Amygdala (tissue), 56 donors: ENCODE data around the gene ZBED4.

Experiments
- DNase-seq, 56 donors: peaks; one replicate each; lab custom pipeline; 2025; lab: John Stamatoyannopoulos, UW

The ZBED4 gene

DNA sequence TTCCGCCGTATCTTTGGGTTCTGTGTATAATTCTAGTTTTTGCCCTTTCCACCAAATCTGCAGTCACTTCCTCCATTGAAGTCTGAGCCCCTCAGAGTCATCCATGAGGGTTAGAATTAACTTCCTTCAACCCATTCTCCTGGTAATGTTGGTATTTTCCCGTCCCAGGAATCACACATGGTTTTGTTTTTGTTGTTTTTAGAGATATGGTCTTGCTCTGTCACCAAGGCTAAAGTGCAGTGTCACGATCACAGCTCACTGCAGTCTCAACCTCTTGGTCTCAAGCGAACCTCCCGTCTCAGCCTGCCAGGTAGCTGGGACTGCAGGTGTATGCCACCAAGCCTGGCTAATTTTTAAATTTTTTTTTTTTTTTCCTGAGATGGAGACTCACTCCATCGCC lies 18.7 kb downstream of the ZBED4 start:
- DNase-seq, result no peak

- no peak for DNase-seq
These were observed 19.7 kb downstream of the ZBED4 start for GRCh38 chr22:49873228-49873940.

DNA sequence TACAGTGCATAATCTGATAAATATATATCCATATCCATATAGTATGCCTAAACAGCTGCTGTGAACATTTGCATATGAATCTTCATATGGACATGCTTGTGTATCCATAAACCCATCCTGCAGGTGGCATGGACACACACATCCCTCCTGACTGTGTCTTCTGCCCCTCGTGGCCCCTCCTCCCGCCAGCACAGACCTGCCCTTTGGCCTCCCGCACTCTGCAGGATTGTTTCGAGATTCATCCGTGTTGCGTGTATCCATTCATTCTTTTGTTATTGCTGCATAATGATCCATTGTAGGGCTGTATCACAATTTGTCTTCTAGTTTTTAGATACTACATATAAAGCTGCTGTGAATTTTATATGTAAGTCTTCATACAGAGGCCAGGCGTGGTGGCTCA lies 24.0 kb downstream of the ZBED4 start:
- no peak for DNase-seq

DNA sequence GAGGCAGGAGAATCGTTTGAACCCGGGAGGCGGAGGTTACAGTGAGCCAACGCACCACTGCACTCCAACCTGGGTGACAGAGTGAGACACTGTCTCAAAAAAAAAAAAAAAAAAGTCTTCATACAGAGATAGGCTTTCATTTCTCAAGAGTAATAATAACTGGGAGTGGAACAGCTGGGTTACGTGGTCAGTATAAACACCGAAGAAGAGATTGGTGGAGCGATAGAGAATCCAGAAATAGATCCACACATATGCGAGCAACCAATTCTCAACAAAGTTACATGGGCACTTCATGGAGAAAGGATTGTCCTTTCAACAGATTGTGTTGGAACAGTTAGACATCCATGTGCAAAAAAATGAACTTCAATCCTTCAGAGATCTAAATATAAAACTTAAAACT lies 24.6 kb downstream of the ZBED4 start:
- no peak for DNase-seq

GRCh38 chr22:49879871-49880270 lies 26.2 kb downstream of the ZBED4 start:
- DNase-seq, result no peak

- no peak for DNase-seq
These were observed 26.6 kb downstream of the ZBED4 start for GRCh38 chr22:49880281-49880680.

GRCh38 chr22:49881856-49882255 lies 28.2 kb downstream of the ZBED4 start:
- DNase-seq, result no peak

- peak in 1 of 56 donors; percentile 27 for DNase-seq
These were observed 29.1 kb downstream of the ZBED4 start for GRCh38 chr22:49882519-49883293.

GRCh38 chr22:49883294-49883640 lies 29.6 kb downstream of the ZBED4 start:
- no peak for DNase-seq

GRCh38 chr22:49884075-49884474 lies 30.4 kb downstream of the ZBED4 start:
- DNase-seq, result no peak

- DNase-seq, result no peak
These were observed 31.0 kb downstream of the ZBED4 start for GRCh38 chr22:49884503-49885260.

DNA sequence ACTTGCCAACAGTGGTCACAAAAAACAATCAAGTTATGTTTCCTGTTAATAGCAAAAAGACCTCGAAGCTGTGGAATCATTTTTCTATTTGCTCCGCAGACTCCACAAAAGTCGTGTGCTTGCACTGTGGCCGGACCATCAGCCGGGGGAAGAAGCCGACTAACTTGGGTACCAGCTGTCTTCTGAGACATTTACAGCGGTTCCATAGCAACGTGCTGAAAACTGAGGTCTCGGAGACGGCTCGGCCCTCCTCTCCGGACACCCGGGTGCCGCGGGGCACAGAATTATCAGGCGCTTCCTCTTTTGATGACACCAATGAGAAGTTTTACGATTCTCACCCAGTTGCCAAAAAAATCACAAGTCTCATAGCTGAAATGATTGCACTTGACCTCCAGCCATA lies 31.6 kb downstream of the ZBED4 start:
- DNase-seq, result no peak

- DNase-seq, result no peak
These were observed 32.2 kb downstream of the ZBED4 start for GRCh38 chr22:49885881-49886280.

DNA sequence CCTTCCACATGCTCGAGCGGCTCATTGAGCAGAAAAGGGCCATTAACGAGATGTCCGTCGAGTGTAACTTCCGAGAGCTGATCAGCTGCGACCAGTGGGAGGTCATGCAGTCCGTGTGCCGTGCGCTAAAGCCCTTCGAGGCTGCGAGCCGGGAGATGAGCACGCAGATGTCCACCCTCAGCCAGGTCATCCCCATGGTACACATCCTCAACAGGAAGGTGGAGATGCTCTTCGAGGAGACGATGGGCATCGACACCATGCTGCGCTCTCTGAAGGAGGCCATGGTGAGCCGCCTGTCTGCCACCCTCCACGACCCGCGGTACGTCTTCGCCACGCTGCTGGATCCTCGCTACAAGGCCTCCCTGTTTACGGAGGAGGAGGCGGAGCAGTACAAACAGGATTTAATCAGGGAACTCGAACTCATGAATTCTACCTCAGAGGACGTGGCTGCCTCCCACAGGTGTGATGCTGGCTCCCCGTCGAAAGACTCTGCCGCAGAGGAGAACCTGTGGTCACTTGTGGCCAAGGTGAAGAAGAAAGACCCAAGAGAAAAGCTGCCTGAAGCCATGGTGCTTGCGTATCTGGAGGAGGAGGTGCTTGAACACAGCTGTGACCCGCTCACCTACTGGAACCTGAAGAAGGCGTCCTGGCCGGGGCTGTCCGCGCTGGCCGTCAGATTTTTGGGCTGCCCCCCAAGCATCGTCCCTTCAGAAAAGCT lies 32.9 kb downstream of the ZBED4 start:
- no peak for DNase-seq

- DNase-seq, result no peak
These were observed 33.4 kb downstream of the ZBED4 start for GRCh38 chr22:49887064-49887451.

DNA sequence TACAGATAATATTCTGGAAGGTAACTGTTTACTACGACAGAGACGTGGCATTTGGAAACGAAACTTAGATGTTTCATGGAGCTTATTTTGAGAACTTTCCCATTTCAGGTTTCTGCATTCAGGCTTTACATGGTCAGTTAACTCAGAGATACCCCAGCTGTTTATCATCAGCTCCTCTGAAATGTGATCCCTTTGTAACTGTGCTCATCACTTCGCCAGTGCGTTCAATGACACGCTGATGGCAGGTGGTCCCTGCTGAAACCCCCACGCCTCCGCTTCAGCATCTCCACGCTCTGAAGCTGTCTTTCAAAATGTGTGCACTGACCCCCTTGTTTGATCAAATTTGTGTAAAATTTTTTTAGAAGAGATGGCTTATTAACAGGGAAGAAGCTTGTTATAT lies 34.1 kb downstream of the ZBED4 start:
- no peak for DNase-seq

GRCh38 chr22:49889071-49889470 lies 35.4 kb downstream of the ZBED4 start:
- peak in 16 of 56 donors; percentile 3 to 54 (median 22) for DNase-seq

DNA sequence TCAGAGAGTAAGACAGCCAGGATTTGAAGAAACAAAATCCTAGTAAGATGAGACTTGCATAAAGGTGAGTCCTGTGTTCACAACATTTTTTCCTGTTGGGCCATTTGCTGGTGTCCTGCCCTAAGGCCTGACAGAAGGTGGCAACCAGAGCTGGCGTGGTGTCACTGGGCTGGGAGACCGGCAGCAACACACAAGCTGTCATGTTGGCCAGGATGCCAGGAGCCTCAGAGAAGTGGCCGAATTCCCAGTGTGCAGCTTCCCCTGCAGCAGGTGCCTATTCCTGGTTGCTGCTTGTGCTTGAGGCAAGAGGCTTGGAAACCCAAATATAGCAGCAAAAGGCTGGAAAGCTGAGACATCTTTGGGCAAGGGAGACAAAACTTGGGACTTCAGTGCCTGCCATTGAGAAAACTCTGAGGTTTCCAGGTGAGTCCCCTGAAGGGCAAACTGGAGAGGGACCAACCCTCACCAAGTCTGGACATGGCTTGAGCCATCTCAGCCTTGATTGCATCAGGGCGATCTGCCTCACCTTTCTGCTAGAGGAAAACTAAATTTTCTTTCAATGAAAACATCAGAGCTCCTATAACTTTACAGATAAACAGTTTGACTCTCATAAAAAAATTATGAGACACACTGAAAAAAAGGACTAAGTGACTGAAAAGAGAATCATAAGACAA lies 38.7 kb downstream of the ZBED4 start:
- no peak for DNase-seq

GRCh38 chr22:49893025-49893424 lies 39.4 kb downstream of the ZBED4 start:
- no peak for DNase-seq

GRCh38 chr22:49894322-49895054 lies 40.8 kb downstream of the ZBED4 start:
- DNase-seq, result no peak
